Muscle of leg (tissue), 11 donors: ENCODE measurements around the gene PATE2. TPM values are rescaled to one million over a fixed set of nuclear protein-coding genes. Genes with fewer than 3 reads are reported as not detected.

Source experiments
- DNase-seq: peaks from one replicate; pipeline ENCODE4 v3.0.0; 2013
- H3K27ac ChIP-seq: one replicate; pipeline ENCODE4 v1.5.1; 2013; ENCODE audit warnings: mild to moderate bottlenecking, low read length, control low read depth
- H3K27me3 ChIP-seq: one replicate; pipeline ENCODE4 v1.6.1; 2013; ENCODE audit warnings: low read length; ENCODE audit not compliant: control insufficient read depth, insufficient read depth
- H3K36me3 ChIP-seq: one replicate; pipeline ENCODE4 v1.6.1; 2013; ENCODE audit warnings: low read length; ENCODE audit not compliant: control insufficient read depth, insufficient read depth
- H3K4me1 ChIP-seq: one replicate; pipeline ENCODE4 v1.6.1; 2013; ENCODE audit warnings: low read length; ENCODE audit not compliant: control insufficient read depth, insufficient read depth
- H3K4me3 ChIP-seq: one replicate; pipeline ENCODE4 v1.5.1; 2013; ENCODE audit warnings: low read length, control low read depth
- H3K9me3 ChIP-seq: replicated peaks from 2 replicates; pipeline ENCODE4 v1.6.1; 2013; ENCODE audit warnings: low read depth, low read length; ENCODE audit not compliant: control insufficient read depth
- WGBS: methylation state at CpG from one replicate; pipeline ENCODE4 v1.1.5; 2013; ENCODE audit warnings: missing lambda C conversion rate; ENCODE audit not compliant: insufficient coverage; 5-methylcytosine and 5-hydroxymethylcytosine counted together
- polyA plus RNA-seq, 8 donors: library from polyadenylated mRNA; unstranded; fragments of 120-200 nt; gene quantifications; one replicate each; pipeline versions ENCODE4 v1.2.1 to v1.2.3, GENCODE V29; 2013; ENCODE audit warnings: inconsistent platforms in 1 of 8, low replicate concordance in 1 of 8; ENCODE audit not compliant: insufficient read length in 8 of 8, insufficient read depth in 1 of 8
- total RNA-seq: library from RNA; stranded (reverse); fragments of 120-200 nt; gene quantifications from one replicate; pipeline ENCODE4 v1.2.4, GENCODE V29; 2013

Gene PATE2
- total and polyA plus RNA-seq, 9 donors = 0.07 to 0.17 (median 0.13) TPM; not detected in 6

- 62% methylated on average over 2 of the region's 3 CpGs for WGBS
- Histone ChIP-seq H3K27ac (no peak overlapping the region), H3K4me3 (no peak overlapping the region), H3K4me1 (no peaks in the 10 kb centered on the region), H3K36me3 (no peaks in the 10 kb centered on the region), H3K27me3 (peaks cover 5% of the 10 kb centered on the region), H3K9me3 (no peaks in the 10 kb centered on the region)
- no peak for DNase-seq
These were observed 5.7 kb downstream of the PATE2 start for GRCh38 chr11:125772834-125773505.

GRCh38 chr11:125770583-125770982, 8.0 kb downstream of the PATE2 start:
- H3K9me3 ChIP-seq = no peaks in the 10 kb centered on the region
- H3K36me3 ChIP-seq = no peaks in the 10 kb centered on the region
- WGBS = 56% methylated on average over 2 of the region's 2 CpGs

GRCh38 chr11:125768336-125769046, 10.1 kb downstream of the PATE2 start:
- Histone ChIP-seq H3K27ac (no peak overlapping the region), H3K36me3 (no peaks in the 10 kb centered on the region), H3K9me3 (no peaks in the 10 kb centered on the region), H3K27me3 (peaks cover 5% of the 10 kb centered on the region), H3K4me1 (no peaks in the 10 kb centered on the region), H3K4me3 (no peak overlapping the region)
- DNase-seq = no peak
- 13% methylated on average over 6 of the region's 10 CpGs for WGBS

More at GRCh38 chr11:125770583-125770982, 8.0 kb downstream of the PATE2 start:
- Histone ChIP-seq H3K27ac (no peak overlapping the region), H3K4me1 (no peaks in the 10 kb centered on the region), H3K27me3 (peaks cover 5% of the 10 kb centered on the region), H3K4me3 (no peak overlapping the region)
- no peak for DNase-seq

- no peak for DNase-seq
- H3K27ac ChIP-seq = no peak overlapping the region
- H3K4me3 ChIP-seq = no peak overlapping the region
- no peaks in the 10 kb centered on the region for H3K36me3 ChIP-seq
- H3K9me3 ChIP-seq = no peaks in the 10 kb centered on the region
- H3K27me3 ChIP-seq = peaks cover 5% of the 10 kb centered on the region
- no peaks in the 10 kb centered on the region for H3K4me1 ChIP-seq
- no CpG with 5 or more reads among the region's 1 CpG for WGBS
These were observed 12.4 kb downstream of the PATE2 start for GRCh38 chr11:125766251-125766650.

- H3K4me1 ChIP-seq = no peaks in the 10 kb centered on the region
- H3K27ac ChIP-seq = no peak overlapping the region
- no peaks in the 10 kb centered on the region for H3K36me3 ChIP-seq
- no peak overlapping the region for H3K4me3 ChIP-seq
- H3K9me3 ChIP-seq = no peaks in the 10 kb centered on the region
- no peak for DNase-seq
- WGBS = no CpG with 5 or more reads among the region's 2 CpGs
- H3K27me3 ChIP-seq = no peaks in the 10 kb centered on the region
These were observed 15.1 kb downstream of the PATE2 start for GRCh38 chr11:125763483-125763882.

GRCh38 chr11:125762445-125762844, 16.2 kb downstream of the PATE2 start:
- H3K27ac ChIP-seq = no peak overlapping the region
- no CpG with 5 or more reads among the region's 1 CpG for WGBS

GRCh38 chr11:125756050-125756449, 22.6 kb downstream of the PATE2 start:
- no peaks in the 10 kb centered on the region for H3K9me3 ChIP-seq
- WGBS = no CpG with 5 or more reads among the region's 7 CpGs
- H3K27me3 ChIP-seq = no peaks in the 10 kb centered on the region
- H3K36me3 ChIP-seq = no peaks in the 10 kb centered on the region
- DNase-seq = no peak
- no peaks in the 10 kb centered on the region for H3K4me1 ChIP-seq
- no peak overlapping the region for H3K27ac ChIP-seq
- H3K4me3 ChIP-seq = no peak overlapping the region

More at GRCh38 chr11:125762445-125762844, 16.2 kb downstream of the PATE2 start:
- no peaks in the 10 kb centered on the region for H3K4me1 ChIP-seq
- H3K27me3 ChIP-seq = no peaks in the 10 kb centered on the region
- no peak overlapping the region for H3K4me3 ChIP-seq
- DNase-seq = no peak
- H3K9me3 ChIP-seq = no peaks in the 10 kb centered on the region
- H3K36me3 ChIP-seq = no peaks in the 10 kb centered on the region

GRCh38 chr11:125750629-125751028, 28.0 kb downstream of the PATE2 start:
- H3K4me1 ChIP-seq = no peaks in the 10 kb centered on the region
- H3K9me3 ChIP-seq = no peaks in the 10 kb centered on the region
- H3K4me3 ChIP-seq = no peak overlapping the region
- no peaks in the 10 kb centered on the region for H3K36me3 ChIP-seq
- DNase-seq = no peak
- no peak overlapping the region for H3K27ac ChIP-seq
- WGBS = no CpG with 5 or more reads among the region's 2 CpGs
- no peaks in the 10 kb centered on the region for H3K27me3 ChIP-seq

- no peak for DNase-seq
- H3K4me1 ChIP-seq = no peaks in the 10 kb centered on the region
- H3K27me3 ChIP-seq = no peaks in the 10 kb centered on the region
- H3K4me3 ChIP-seq = no peak within 1 kb of the TSS
- H3K9me3 ChIP-seq = no peaks in the 10 kb centered on the region
- no CpG with 5 or more reads among the region's 3 CpGs for WGBS
- H3K27ac ChIP-seq = no peak within 1 kb of the TSS
- H3K36me3 ChIP-seq = no peaks in the 10 kb centered on the region
These were observed 32.6 kb downstream of the PATE2 start, which contains the start of gene PATE1 for GRCh38 chr11:125745979-125746378. PATE1 (plus strand) TSS chr11:125746279; CDS start chr11:125746305, 26 bp downstream.

- Histone ChIP-seq H3K36me3 (no peaks in the 10 kb centered on the region), H3K4me3 (no peak overlapping the region), H3K27ac (no peak overlapping the region), H3K9me3 (no peaks in the 10 kb centered on the region), H3K27me3 (no peaks in the 10 kb centered on the region), H3K4me1 (no peaks in the 10 kb centered on the region)
- no peak for DNase-seq
- WGBS = no CpG with 5 or more reads among the region's 1 CpG
These were observed 34.9 kb downstream of the PATE2 start for GRCh38 chr11:125743681-125744080.
